Testis (tissue), 2 donors: ENCODE data around the gene SLC25A26.

ENCODE experiments used
- CTCF ChIP-seq, 3 experiments: fragments of 450-650 bp in 2 of 3; fragments of 200-600 bp in 1 of 3; sonication (generic) in 1 of 3; IDR thresholded peaks; one replicate each; pipeline ENCODE4 v1.5.1; 2016 to 2019; ENCODE audit warnings: antibody characterized with exemption in 3 of 3, mild to moderate bottlenecking in 2 of 3, moderate library complexity in 1 of 3
- POLR2A ChIP-seq: fragments of 450-650 bp; IDR thresholded peaks from one replicate; pipeline ENCODE4 v1.6.1; 2017; ENCODE audit warnings: antibody characterized with exemption, mild to moderate bottlenecking, moderate library complexity

- TF ChIP-seq CTCF (IDR thresholded peaks at IDR 0.05), result no peak
- no peak for TF ChIP-seq POLR2A
Observed at GRCh38 chr3:66362541-66362941, 141.7 kb downstream of the SLC25A26 start.
